ENCODE results near the gene F2RL3.

- TF ChIP-seq CTCF (IDR thresholded peaks at IDR 0.05) (no peak), POLR2AphosphoS5 (IDR thresholded peaks at IDR 0.05) (no peak)
Observed at GRCh38 chr19:16934489-16934888, 45.7 kb downstream of the F2RL3 start.

Data from esophagus muscularis mucosa (tissue), 3 donors.